Endothelial cell of umbilical vein (primary cell): Measurements from ENCODE around the gene DNASE1.

Experiments used
- EZH2 ChIP-seq: IDR thresholded peaks from 2 replicates; pipeline ENCODE4 v1.6.1; 2012; ENCODE audit warnings: borderline replicate concordance, low read depth, mild to moderate bottlenecking, moderate library complexity, low read length, inconsistent platforms; ENCODE audit not compliant: severe bottlenecking
- FOS ChIP-seq: IDR thresholded peaks from 2 replicates; pipeline ENCODE4 v1.6.1; 2011; ENCODE audit warnings: mild to moderate bottlenecking, low read length, moderate library complexity, borderline replicate concordance; ENCODE audit not compliant: insufficient read depth
- GATA2 ChIP-seq: IDR thresholded peaks from 2 replicates; pipeline ENCODE4 v1.7.0; 2011; ENCODE audit warnings: low read depth, mild to moderate bottlenecking, moderate library complexity, mixed read lengths, low read length; ENCODE audit not compliant: insufficient read length, insufficient read depth
- MAX ChIP-seq: IDR thresholded peaks from 2 replicates; pipeline ENCODE4 v1.6.1; 2011; ENCODE audit not compliant: insufficient read depth, insufficient read length
- POLR2A ChIP-seq: IDR thresholded peaks from 2 replicates; pipeline ENCODE4 v1.6.1; 2012; ENCODE audit warnings: low read depth, mild to moderate bottlenecking, control low read depth, low read length
- POLR2AphosphoS5 ChIP-seq: IDR thresholded peaks from 2 replicates; pipeline ENCODE4 v1.6.1; 2012; ENCODE audit warnings: low read depth, mild to moderate bottlenecking, control low read depth, low read length, moderate library complexity; ENCODE audit not compliant: insufficient read depth
- TF ChIP-seq, protein P1 (sequence below), 2 donors: IDR thresholded peaks; 1 replicate in 1 of 2; 2 replicates in 1 of 2; pipeline ENCODE4 v1.5.1; 2011; ENCODE audit warnings: low read length in 2 of 2, mild to moderate bottlenecking in 2 of 2, moderate library complexity in 2 of 2, control low read depth in 1 of 2, inconsistent platforms in 1 of 2, low read depth in 1 of 2; ENCODE audit not compliant: insufficient read depth in 1 of 2; ENCODE audit errors: extremely low read depth in 1 of 2

- TF ChIP-seq, protein P1, sequence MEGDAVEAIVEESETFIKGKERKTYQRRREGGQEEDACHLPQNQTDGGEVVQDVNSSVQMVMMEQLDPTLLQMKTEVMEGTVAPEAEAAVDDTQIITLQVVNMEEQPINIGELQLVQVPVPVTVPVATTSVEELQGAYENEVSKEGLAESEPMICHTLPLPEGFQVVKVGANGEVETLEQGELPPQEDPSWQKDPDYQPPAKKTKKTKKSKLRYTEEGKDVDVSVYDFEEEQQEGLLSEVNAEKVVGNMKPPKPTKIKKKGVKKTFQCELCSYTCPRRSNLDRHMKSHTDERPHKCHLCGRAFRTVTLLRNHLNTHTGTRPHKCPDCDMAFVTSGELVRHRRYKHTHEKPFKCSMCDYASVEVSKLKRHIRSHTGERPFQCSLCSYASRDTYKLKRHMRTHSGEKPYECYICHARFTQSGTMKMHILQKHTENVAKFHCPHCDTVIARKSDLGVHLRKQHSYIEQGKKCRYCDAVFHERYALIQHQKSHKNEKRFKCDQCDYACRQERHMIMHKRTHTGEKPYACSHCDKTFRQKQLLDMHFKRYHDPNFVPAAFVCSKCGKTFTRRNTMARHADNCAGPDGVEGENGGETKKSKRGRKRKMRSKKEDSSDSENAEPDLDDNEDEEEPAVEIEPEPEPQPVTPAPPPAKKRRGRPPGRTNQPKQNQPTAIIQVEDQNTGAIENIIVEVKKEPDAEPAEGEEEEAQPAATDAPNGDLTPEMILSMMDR (IDR thresholded peaks at IDR 0.05; ENCODE audit: extremely low read depth in 1 of 2, insufficient read depth in 1 of 2, low read depth in 1 of 2, low read length in 2 of 2): no peak
- TF ChIP-seq POLR2A (no peak), EZH2 (no peak), FOS (no peak), POLR2AphosphoS5 (no peak), MAX (no peak), GATA2 (no peak)
Measured at GRCh38 chr16:3691761-3692160, 37.3 kb downstream of the DNASE1 start.
